IMR-90 (cell line): Measurements from ENCODE around the gene NCOA5. TPM values are rescaled to one million over a fixed set of nuclear protein-coding genes. Genes with fewer than 3 reads are reported as not detected.

ENCODE experiments used
- ATAC-seq: fragments of 200-7000 bp; cut with Tn5 transposase; 2 replicates; pipeline ENCODE4 v1.9.1; 2020; ENCODE audit warnings: low read depth, mild to moderate bottlenecking, moderate library complexity
- BruUV-seq: library from RNA; stranded (reverse); fragments of 400-500 nt; replicated peaks from 2 replicates; lab custom pipeline; 2021; lab: Mats Ljungman, UMichigan
- CTCF ChIA-PET: fragments of 300-600 bp; formaldehyde crosslinking; extraction: SDS; loops from one replicate; lab custom pipeline; 2021; ENCODE audit warnings: antibody characterized with exemption; lab: Yijun Ruan, JAX
- POLR2A ChIA-PET: fragments of 300-600 bp; sonication (Branson Sonifier 250); formaldehyde crosslinking; loops from one replicate; lab custom pipeline; 2022; ENCODE audit warnings: antibody characterized with exemption; ENCODE audit not compliant: unreplicated experiment; lab: Charles Lee
- DNase-seq: peaks from one replicate; pipeline ENCODE4 v3.0.0; 2013
- H2AFZ ChIP-seq: replicated peaks from 2 replicates; pipeline ENCODE3; 2013; ENCODE audit warnings: low read length, mild to moderate bottlenecking; ENCODE audit not compliant: poor library complexity
- H2AK5ac ChIP-seq: 2 replicates; pipeline ENCODE4 v1.6.1; 2013; ENCODE audit warnings: low read depth, low read length, inconsistent platforms
- H2AK9ac ChIP-seq: replicated peaks from 2 replicates; pipeline ENCODE3; 2013; ENCODE audit warnings: mild to moderate bottlenecking, low read depth, low read length, moderate library complexity; ENCODE audit not compliant: poor library complexity
- H2BK120ac ChIP-seq: 2 replicates; pipeline ENCODE4 v1.6.1; 2013; ENCODE audit warnings: low read depth, low read length, inconsistent platforms
- H2BK15ac ChIP-seq: 3 replicates; pipeline ENCODE4 v1.6.1; 2013; ENCODE audit warnings: low read depth, low read length, inconsistent platforms
- H2BK20ac ChIP-seq: 2 replicates; pipeline ENCODE4 v1.6.1; 2013; ENCODE audit warnings: low read depth, mild to moderate bottlenecking, inconsistent platforms, low read length, moderate library complexity
- H2BK5ac ChIP-seq: 2 replicates; pipeline ENCODE4 v1.6.1; 2013; ENCODE audit warnings: mild to moderate bottlenecking, low read depth, low read length, inconsistent platforms; ENCODE audit not compliant: poor library complexity, severe bottlenecking
- H3K14ac ChIP-seq: replicated peaks from 2 replicates; pipeline ENCODE4 v1.6.1; 2013; ENCODE audit warnings: low read depth, low read length, inconsistent platforms
- H3K18ac ChIP-seq: 2 replicates; pipeline ENCODE4 v1.6.1; 2013; ENCODE audit warnings: low read depth, low read length, control low read depth
- H3K23ac ChIP-seq: 2 replicates; pipeline ENCODE4 v1.6.1; 2013; ENCODE audit warnings: low read depth, low read length, inconsistent platforms
- H3K27ac ChIP-seq: 2 replicates; pipeline ENCODE4 v1.5.1; 2013; ENCODE audit warnings: mild to moderate bottlenecking, control low read depth, low read length; ENCODE audit not compliant: insufficient read depth
- H3K27me3 ChIP-seq: 2 replicates; pipeline ENCODE4 v1.6.1; 2013; ENCODE audit warnings: low read length; ENCODE audit not compliant: control insufficient read depth, insufficient read depth
- H3K36me3 ChIP-seq: 2 replicates; pipeline ENCODE4 v1.6.1; 2013; ENCODE audit warnings: low read length, mixed read lengths; ENCODE audit not compliant: control insufficient read depth, insufficient read depth
- H3K4ac ChIP-seq: 2 replicates; pipeline ENCODE4 v1.6.1; 2013; ENCODE audit warnings: low read depth, low read length, inconsistent platforms
- H3K4me1 ChIP-seq: 2 replicates; pipeline ENCODE4 v1.6.1; 2013; ENCODE audit warnings: low read length, mixed read lengths; ENCODE audit not compliant: control insufficient read depth, insufficient read depth
- H3K4me2 ChIP-seq: 2 replicates; pipeline ENCODE4 v1.6.1; 2013; ENCODE audit warnings: low read depth, mild to moderate bottlenecking, control low read depth, low read length, moderate library complexity
- H3K4me3 ChIP-seq: 2 replicates; pipeline ENCODE4 v1.5.1; 2013; ENCODE audit warnings: low read depth, mild to moderate bottlenecking, control low read depth, low read length, moderate library complexity; ENCODE audit not compliant: insufficient read depth
- H3K56ac ChIP-seq: 2 replicates; pipeline ENCODE4 v1.6.1; 2013; ENCODE audit warnings: low read length, inconsistent platforms; ENCODE audit not compliant: insufficient read depth; ENCODE audit errors: extremely low read depth
- H3K79me1 ChIP-seq, 2 experiments: 2 replicates each; pipeline ENCODE4 v1.6.1; 2013; ENCODE audit warnings: low read length in 2 of 2, inconsistent platforms in 1 of 2, low read depth in 1 of 2
- H3K9ac ChIP-seq: 2 replicates; pipeline ENCODE4 v1.6.1; 2013; ENCODE audit warnings: low read depth, low read length, control low read depth
- H3K9me1 ChIP-seq: 2 replicates; pipeline ENCODE4 v1.6.1; 2013; ENCODE audit warnings: low read length, inconsistent platforms; ENCODE audit not compliant: insufficient read depth
- H3K9me3 ChIP-seq: 2 replicates; pipeline ENCODE4 v1.6.1; 2013; ENCODE audit warnings: low read length; ENCODE audit not compliant: control insufficient read depth, insufficient read depth
- H4K20me1 ChIP-seq: 2 replicates; pipeline ENCODE4 v1.6.1; 2013; ENCODE audit warnings: low read length, inconsistent platforms; ENCODE audit not compliant: insufficient read depth
- H4K5ac ChIP-seq: 2 replicates; pipeline ENCODE4 v1.6.1; 2013; ENCODE audit warnings: mild to moderate bottlenecking, low read depth, low read length, control low read depth
- H4K8ac ChIP-seq, 2 experiments: 2 replicates each; pipeline ENCODE4 v1.6.1; 2013; ENCODE audit warnings: low read depth in 2 of 2, low read length in 2 of 2, control low read depth in 1 of 2, inconsistent platforms in 1 of 2
- H4K91ac ChIP-seq: 2 replicates; pipeline ENCODE4 v1.6.1; 2013; ENCODE audit warnings: low read depth, low read length, inconsistent platforms; ENCODE audit not compliant: insufficient read depth
- BHLHE40 ChIP-seq: fragments of 150-350 bp; IDR thresholded peaks from 2 replicates; pipeline ENCODE4 v1.6.1; 2016; ENCODE audit warnings: mild to moderate bottlenecking, low read depth, low read length
- CEBPB ChIP-seq: IDR thresholded peaks from 2 replicates; pipeline ENCODE4 v1.6.1; 2012; ENCODE audit warnings: low read depth, low read length, improper control_type of control experiment
- CHD1 ChIP-seq: IDR thresholded peaks from 2 replicates; pipeline ENCODE4 v1.6.1; 2012; ENCODE audit warnings: low read depth, low read length, improper control_type of control experiment
- FOS ChIP-seq: fragments of 150-350 bp; IDR thresholded peaks from 2 replicates; pipeline ENCODE4 v1.6.1; 2016; ENCODE audit warnings: low read depth, low read length
- MAFK ChIP-seq: IDR thresholded peaks from 2 replicates; pipeline ENCODE4 v1.6.1; 2012; ENCODE audit warnings: low read depth, low read length, improper control_type of control experiment
- MAZ ChIP-seq: IDR thresholded peaks from 2 replicates; pipeline ENCODE4 v1.6.1; 2012; ENCODE audit warnings: low read depth, mild to moderate bottlenecking, low read length, improper control_type of control experiment, moderate library complexity, borderline replicate concordance
- MXI1 ChIP-seq: IDR thresholded peaks from 2 replicates; pipeline ENCODE4 v1.6.1; 2012; ENCODE audit warnings: low read depth, mild to moderate bottlenecking, low read length, moderate library complexity, borderline replicate concordance
- NFE2L2 ChIP-seq: fragments of 150-350 bp; IDR thresholded peaks from 2 replicates; pipeline ENCODE4 v1.6.1; 2016; ENCODE audit warnings: low read depth, mild to moderate bottlenecking, low read length
- POLR2A ChIP-seq: IDR thresholded peaks from 2 replicates; pipeline ENCODE4 v1.6.1; 2012; ENCODE audit warnings: mild to moderate bottlenecking, low read depth, low read length
- RAD21 ChIP-seq: IDR thresholded peaks from 2 replicates; pipeline ENCODE4 v1.6.1; 2012; ENCODE audit warnings: low read length, improper control_type of control experiment
- RCOR1 ChIP-seq: IDR thresholded peaks from 2 replicates; pipeline ENCODE4 v1.6.1; 2012; ENCODE audit warnings: mild to moderate bottlenecking, low read length, improper control_type of control experiment; ENCODE audit not compliant: insufficient replicate concordance
- RFX5 ChIP-seq: IDR thresholded peaks from 2 replicates; pipeline ENCODE4 v1.8.0; 2012; ENCODE audit warnings: low read depth, mild to moderate bottlenecking, low read length, moderate library complexity
- SMC3 ChIP-seq: fragments of 150-350 bp; IDR thresholded peaks from 2 replicates; pipeline ENCODE4 v1.6.1; 2016; ENCODE audit warnings: low read depth, mild to moderate bottlenecking, antibody characterized with exemption, low read length, moderate library complexity
- WGBS, 2 experiments: methylation state at CpG; one replicate each; pipeline versions ENCODE4 v1.1.5 to v1.1.7; 2013; ENCODE audit warnings: missing lambda C conversion rate in 2 of 2; ENCODE audit not compliant: insufficient read length in 1 of 2; ENCODE audit errors: extremely low coverage in 2 of 2; 5-methylcytosine and 5-hydroxymethylcytosine counted together
- dilution Hi-C: fragments of 300-500 bp; cut with HindIII; formaldehyde crosslinking; loops from one replicate; pipeline ENCODE4 v1.14.3; 2018; ENCODE audit warnings: low sequenced_read_pairs; ENCODE audit not compliant: unreplicated experiment
- in situ Hi-C: fragments of 300-500 bp; cut with MboI; formaldehyde crosslinking; loops from 3 replicates; pipeline ENCODE4 v1.14.3; 2019; ENCODE audit warnings: low sequenced_read_pairs, inconsistent platforms, mixed read lengths
- intact Hi-C: fragments of 100-400 bp; cut with micrococcal nuclease; formaldehyde crosslinking; loops from 2 replicates; pipeline ENCODE4 v1.10.0; 2022
- polyA plus RNA-seq, 3 experiments: library from polyadenylated mRNA; depleted of rRNA; stranded (reverse); fragments of >200 nt; gene quantifications; 2 replicates each; pipeline ENCODE4 v1.2.3, GENCODE V29; 2012; ENCODE audit warnings: low replicate concordance in 1 of 3
- total RNA-seq: library from RNA; depleted of rRNA; stranded (reverse); fragments of >200 nt; gene quantifications from 2 replicates; pipeline ENCODE4 v1.2.3, GENCODE V29; 2012
- TF ChIP-seq, protein P1 (sequence below): conservative IDR thresholded peaks from 2 replicates; pipeline ENCODE4 v1.5.1; 2012; ENCODE audit warnings: mild to moderate bottlenecking, low read depth, low read length, improper control_type of control experiment
- TF ChIP-seq, protein P2 (sequence below): fragments of 150-350 bp; IDR thresholded peaks from 2 replicates; pipeline ENCODE4 v1.6.1; 2016; ENCODE audit warnings: low read depth, mild to moderate bottlenecking, low read length, moderate library complexity, borderline replicate concordance
- TF ChIP-seq, protein P3 (sequence below): fragments of 150-350 bp; IDR thresholded peaks from 2 replicates; pipeline ENCODE4 v1.6.1; 2017; ENCODE audit warnings: mild to moderate bottlenecking, antibody characterized with exemption, low read length, low read depth

The NCOA5 gene
- total and polyA plus RNA-seq, 2 of the 4 experiments (the other 2 are of a cell fraction) = 17.4 to 20.6 TPM

DNA sequence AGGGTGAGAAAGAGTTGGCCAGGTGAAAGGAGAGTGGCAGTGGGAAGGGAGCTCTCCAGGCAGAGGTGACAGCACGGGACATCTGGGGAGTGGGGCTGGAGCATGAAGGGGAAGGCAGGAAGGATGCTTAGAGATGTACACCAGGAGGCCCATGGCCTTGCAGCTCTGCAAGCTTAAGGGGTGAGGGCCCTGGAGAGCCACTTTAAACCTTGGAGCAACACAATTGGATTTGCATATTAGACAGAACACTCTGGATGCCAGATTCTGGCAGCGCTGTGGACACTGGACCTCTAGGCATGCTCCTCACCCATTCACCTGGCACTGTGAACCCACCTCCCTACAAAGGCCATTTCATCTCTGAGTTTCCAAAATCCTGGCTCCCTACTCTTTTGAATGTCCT lies 24.7 kb upstream of the NCOA5 start:
- H4K91ac ChIP-seq = no peak overlapping the region
- no peaks in the 10 kb centered on the region for H3K4me1 ChIP-seq
- 54% methylated on average over 2 of the region's 2 CpGs; no CpG with 5 or more reads in 1 of the 2 experiments for WGBS, 2 experiments
- no peak overlapping the region for H2BK15ac ChIP-seq
- intact Hi-C loops (no loop called here), dilution Hi-C loops (no loop called here), in situ Hi-C loops (no loop called here)
- H3K4me3 ChIP-seq = no peak overlapping the region
- H3K9me1 ChIP-seq = no peaks in the 10 kb centered on the region
- H2AFZ ChIP-seq = no peak overlapping the region
- H3K79me1 ChIP-seq = no peaks in the 10 kb centered on the region
- no peak overlapping the region for H3K56ac ChIP-seq
- H2AK5ac ChIP-seq = no peak overlapping the region
- TF ChIP-seq MAZ (no peak), RCOR1 (no peak), BHLHE40 (no peak), FOS (no peak), RFX5 (no peak), POLR2A (no peak), CHD1 (no peak), CEBPB (no peak), NFE2L2 (no peak), MXI1 (no peak), MAFK (no peak), RAD21 (no peak), SMC3 (no peak)
- TF ChIP-seq, protein P1, sequence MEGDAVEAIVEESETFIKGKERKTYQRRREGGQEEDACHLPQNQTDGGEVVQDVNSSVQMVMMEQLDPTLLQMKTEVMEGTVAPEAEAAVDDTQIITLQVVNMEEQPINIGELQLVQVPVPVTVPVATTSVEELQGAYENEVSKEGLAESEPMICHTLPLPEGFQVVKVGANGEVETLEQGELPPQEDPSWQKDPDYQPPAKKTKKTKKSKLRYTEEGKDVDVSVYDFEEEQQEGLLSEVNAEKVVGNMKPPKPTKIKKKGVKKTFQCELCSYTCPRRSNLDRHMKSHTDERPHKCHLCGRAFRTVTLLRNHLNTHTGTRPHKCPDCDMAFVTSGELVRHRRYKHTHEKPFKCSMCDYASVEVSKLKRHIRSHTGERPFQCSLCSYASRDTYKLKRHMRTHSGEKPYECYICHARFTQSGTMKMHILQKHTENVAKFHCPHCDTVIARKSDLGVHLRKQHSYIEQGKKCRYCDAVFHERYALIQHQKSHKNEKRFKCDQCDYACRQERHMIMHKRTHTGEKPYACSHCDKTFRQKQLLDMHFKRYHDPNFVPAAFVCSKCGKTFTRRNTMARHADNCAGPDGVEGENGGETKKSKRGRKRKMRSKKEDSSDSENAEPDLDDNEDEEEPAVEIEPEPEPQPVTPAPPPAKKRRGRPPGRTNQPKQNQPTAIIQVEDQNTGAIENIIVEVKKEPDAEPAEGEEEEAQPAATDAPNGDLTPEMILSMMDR = no peak
- TF ChIP-seq, protein P2, sequence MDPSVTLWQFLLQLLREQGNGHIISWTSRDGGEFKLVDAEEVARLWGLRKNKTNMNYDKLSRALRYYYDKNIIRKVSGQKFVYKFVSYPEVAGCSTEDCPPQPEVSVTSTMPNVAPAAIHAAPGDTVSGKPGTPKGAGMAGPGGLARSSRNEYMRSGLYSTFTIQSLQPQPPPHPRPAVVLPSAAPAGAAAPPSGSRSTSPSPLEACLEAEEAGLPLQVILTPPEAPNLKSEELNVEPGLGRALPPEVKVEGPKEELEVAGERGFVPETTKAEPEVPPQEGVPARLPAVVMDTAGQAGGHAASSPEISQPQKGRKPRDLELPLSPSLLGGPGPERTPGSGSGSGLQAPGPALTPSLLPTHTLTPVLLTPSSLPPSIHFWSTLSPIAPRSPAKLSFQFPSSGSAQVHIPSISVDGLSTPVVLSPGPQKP = no peak
- TF ChIP-seq, protein P3, sequence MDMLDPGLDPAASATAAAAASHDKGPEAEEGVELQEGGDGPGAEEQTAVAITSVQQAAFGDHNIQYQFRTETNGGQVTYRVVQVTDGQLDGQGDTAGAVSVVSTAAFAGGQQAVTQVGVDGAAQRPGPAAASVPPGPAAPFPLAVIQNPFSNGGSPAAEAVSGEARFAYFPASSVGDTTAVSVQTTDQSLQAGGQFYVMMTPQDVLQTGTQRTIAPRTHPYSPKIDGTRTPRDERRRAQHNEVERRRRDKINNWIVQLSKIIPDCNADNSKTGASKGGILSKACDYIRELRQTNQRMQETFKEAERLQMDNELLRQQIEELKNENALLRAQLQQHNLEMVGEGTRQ = no peak
- no peak overlapping the region for H2BK120ac ChIP-seq
- no peak overlapping the region for H3K18ac ChIP-seq
- H3K9ac ChIP-seq = no peak overlapping the region
- H3K27ac ChIP-seq = no peak overlapping the region
- no peak overlapping the region for H3K4ac ChIP-seq
- no peak overlapping the region for H2AK9ac ChIP-seq
- no peak overlapping the region for H3K4me2 ChIP-seq
- DNase-seq (no peak), ATAC-seq (no peak)
- no peaks in the 10 kb centered on the region for H4K20me1 ChIP-seq
- peaks cover 20% of the 10 kb centered on the region for H3K27me3 ChIP-seq
- no peak overlapping the region for H3K14ac ChIP-seq
- no peak overlapping the region for H4K8ac ChIP-seq
- H4K5ac ChIP-seq = no peak overlapping the region
- H3K23ac ChIP-seq = no peak overlapping the region
- POLR2A ChIA-PET = no interaction called here
- no TSS peak for BruUV-seq
- H3K9me3 ChIP-seq = no peaks in the 10 kb centered on the region
- H2BK20ac ChIP-seq = no peak overlapping the region
- CTCF ChIA-PET = no interaction called here
- no peak overlapping the region for H2BK5ac ChIP-seq
- H3K36me3 ChIP-seq = no peaks in the 10 kb centered on the region
